Erythroblast (primary cell): ENCODE data around the gene BCAR3.

Experiments
- GATA1 ChIP-seq: IDR thresholded peaks from 2 replicates; pipeline ENCODE4 v1.6.1; 2011; ENCODE audit warnings: low read depth, mild to moderate bottlenecking, control low read depth, low read length, moderate library complexity
- POLR2A ChIP-seq: IDR thresholded peaks from 2 replicates; pipeline ENCODE4 v1.6.1; 2011; ENCODE audit warnings: mild to moderate bottlenecking, low read length

DNA sequence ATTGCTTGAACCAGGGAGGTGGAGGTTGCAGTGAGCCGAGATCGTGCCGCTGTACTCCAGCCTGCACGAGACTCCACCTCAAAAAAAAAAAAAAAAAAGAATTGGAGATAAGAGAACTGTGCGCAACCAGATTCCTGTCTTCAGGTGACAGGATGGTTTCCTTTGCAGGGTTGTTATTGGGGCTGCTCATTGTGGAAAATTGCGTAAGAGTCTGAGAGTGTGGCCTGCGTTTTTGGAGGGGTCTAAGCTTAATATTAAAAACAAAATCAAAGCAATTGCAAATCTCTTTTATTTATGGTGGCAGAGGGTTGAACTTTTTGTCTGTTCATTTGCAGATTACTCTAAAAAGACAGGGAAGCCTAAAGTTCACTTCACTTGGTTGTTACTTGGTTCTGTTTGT is 36.0 kb upstream of the BCAR3 start:
- no peak for TF ChIP-seq POLR2A
- TF ChIP-seq GATA1, result no peak
